Uterus (tissue), 4 donors: ENCODE data around the gene TRIM52. TPM values are rescaled to one million over a fixed set of nuclear protein-coding genes. Genes with fewer than 3 reads are reported as not detected.

Experiments used
- DNase-seq, 2 donors: peaks; one replicate each; pipeline ENCODE4 v3.0.0-alpha.2; 2019 to 2020
- H3K27ac ChIP-seq, 2 donors: fragments of 200-600 bp; sonication (generic); 1 replicate in 1 of 2; 2 replicates in 1 of 2; pipeline ENCODE4 v1.5.1; 2016 to 2018
- H3K27me3 ChIP-seq, 2 donors: fragments of 200-600 bp; sonication (generic); one replicate each; pipeline ENCODE4 v1.5.1; 2018 to 2019; ENCODE audit warnings: control low read depth in 1 of 2
- H3K36me3 ChIP-seq, 2 donors: fragments of 200-600 bp; sonication (generic); one replicate each; pipeline ENCODE4 v1.5.1; 2019; ENCODE audit warnings: control low read depth in 1 of 2
- H3K4me1 ChIP-seq, 2 donors: fragments of 200-600 bp; sonication (generic); one replicate each; pipeline ENCODE4 v1.5.1; 2018 to 2019; ENCODE audit warnings: control low read depth in 1 of 2
- H3K4me3 ChIP-seq, 2 donors: fragments of 200-600 bp; sonication (generic); 1 replicate in 1 of 2; 2 replicates in 1 of 2; pipeline ENCODE4 v1.5.1; 2018 to 2019; ENCODE audit warnings: mild to moderate bottlenecking in 1 of 2
- H3K9me3 ChIP-seq, 2 donors: fragments of 200-600 bp; sonication (generic); one replicate each; pipeline ENCODE4 v1.5.1; 2019; ENCODE audit warnings: control low read depth in 1 of 2
- POLR2A ChIP-seq, 2 donors: fragments of 450-650 bp; IDR thresholded peaks; one replicate each; pipeline ENCODE4 v1.6.1; 2016; ENCODE audit warnings: antibody characterized with exemption in 2 of 2, mild to moderate bottlenecking in 1 of 2, moderate library complexity in 1 of 2
- intact Hi-C: fragments of 100-400 bp; cut with DNase I; formaldehyde crosslinking; loops from one replicate; pipeline ENCODE4 v1.15.1; 2023; ENCODE audit warnings: low total_unique reads
- total RNA-seq, 4 donors: library from RNA; depleted of rRNA in 3 of 4; stranded (reverse); fragments of >200 nt in 3 of 4; gene quantifications; one replicate each; pipeline versions ENCODE4 v1.1.0 to v1.2.4, GENCODE V29; 2014 to 2023
- TF ChIP-seq, protein P1 (sequence below), 4 experiments: fragments of 200-600 bp in 2 of 4; fragments of 450-650 bp in 2 of 4; sonication (generic) in 2 of 4; IDR thresholded peaks; one replicate each; pipeline ENCODE4 v1.5.1; 2016 to 2019; ENCODE audit warnings: antibody characterized with exemption in 4 of 4, mild to moderate bottlenecking in 2 of 4, moderate library complexity in 1 of 4
- donor health status: DM: yes; HTN: yes; CAD: no.

The TRIM52 gene
- total RNA-seq, 4 donors from 2014 or later, result 1.2 to 22.1 (median 13.9) TPM

DNA sequence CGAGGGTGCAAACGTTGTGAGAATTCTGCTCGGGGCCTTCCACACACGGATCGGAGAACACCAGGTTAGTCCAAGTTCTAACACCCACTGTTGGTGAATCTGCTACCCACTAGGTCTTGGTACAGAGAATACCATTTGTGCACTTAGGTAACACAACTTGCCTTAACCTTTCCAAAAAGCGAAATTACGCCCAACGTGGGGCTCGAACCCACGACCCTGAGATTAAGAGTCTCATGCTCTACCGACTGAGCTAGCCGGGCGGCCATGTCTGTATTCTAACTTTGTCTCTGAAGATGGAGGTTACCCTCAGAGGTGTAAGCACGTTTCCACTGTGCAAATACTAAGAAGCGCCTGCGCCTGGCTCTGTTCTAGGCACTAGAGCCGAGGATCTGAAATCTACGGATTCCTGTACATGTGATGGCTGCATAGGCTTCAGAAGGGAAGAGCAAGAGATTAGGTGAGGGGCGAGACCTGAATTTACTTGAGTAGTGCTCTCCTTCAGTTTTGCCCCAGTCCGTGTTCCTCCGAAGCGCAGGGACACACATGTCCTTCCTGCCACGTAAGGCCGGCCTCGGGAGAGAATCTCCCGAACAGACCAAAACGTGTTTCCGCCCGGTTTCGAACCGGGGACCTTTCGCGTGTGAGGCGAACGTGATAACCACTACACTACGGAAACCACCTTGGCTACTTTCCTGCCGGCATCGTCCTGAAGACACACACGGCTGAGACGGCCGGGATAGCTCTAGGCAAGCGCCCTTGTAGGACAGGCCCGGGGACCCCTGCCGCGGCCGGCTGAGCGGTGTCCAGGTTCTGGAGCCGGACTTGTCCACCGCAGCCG is 38.9 kb downstream of the TRIM52 start:
- intact Hi-C loops, result no loop called here
- Histone ChIP-seq H3K4me3 (peak overlapping the region; percentile 76 to 82), H3K27me3 (no peaks in the 10 kb centered on the region), H3K27ac (peak overlapping the region; percentile 95 to 98), H3K36me3 (no peaks in the 10 kb centered on the region), H3K9me3 (no peaks in the 10 kb centered on the region), H3K4me1 (peaks cover 0 to 5% of the 10 kb centered on the region in 2 donors)
- peak in 1 of 2 donors; percentile 21 for TF ChIP-seq POLR2A (IDR thresholded peaks at IDR 0.05)
- TF ChIP-seq, protein P1, sequence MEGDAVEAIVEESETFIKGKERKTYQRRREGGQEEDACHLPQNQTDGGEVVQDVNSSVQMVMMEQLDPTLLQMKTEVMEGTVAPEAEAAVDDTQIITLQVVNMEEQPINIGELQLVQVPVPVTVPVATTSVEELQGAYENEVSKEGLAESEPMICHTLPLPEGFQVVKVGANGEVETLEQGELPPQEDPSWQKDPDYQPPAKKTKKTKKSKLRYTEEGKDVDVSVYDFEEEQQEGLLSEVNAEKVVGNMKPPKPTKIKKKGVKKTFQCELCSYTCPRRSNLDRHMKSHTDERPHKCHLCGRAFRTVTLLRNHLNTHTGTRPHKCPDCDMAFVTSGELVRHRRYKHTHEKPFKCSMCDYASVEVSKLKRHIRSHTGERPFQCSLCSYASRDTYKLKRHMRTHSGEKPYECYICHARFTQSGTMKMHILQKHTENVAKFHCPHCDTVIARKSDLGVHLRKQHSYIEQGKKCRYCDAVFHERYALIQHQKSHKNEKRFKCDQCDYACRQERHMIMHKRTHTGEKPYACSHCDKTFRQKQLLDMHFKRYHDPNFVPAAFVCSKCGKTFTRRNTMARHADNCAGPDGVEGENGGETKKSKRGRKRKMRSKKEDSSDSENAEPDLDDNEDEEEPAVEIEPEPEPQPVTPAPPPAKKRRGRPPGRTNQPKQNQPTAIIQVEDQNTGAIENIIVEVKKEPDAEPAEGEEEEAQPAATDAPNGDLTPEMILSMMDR (IDR thresholded peaks at IDR 0.05), result peak in 1 of 4 experiments; percentile 2
- peak; percentile 96 to 98 for DNase-seq

- H3K9me3 ChIP-seq, result no peaks in the 10 kb centered on the region
- intact Hi-C loops, result no loop called here
- no peaks in the 10 kb centered on the region for H3K27me3 ChIP-seq
- peak overlapping the region in 1 of 2 donors; percentile 76 for H3K4me3 ChIP-seq
- peak overlapping the region; percentile 95 to 98 for H3K27ac ChIP-seq
- H3K36me3 ChIP-seq, result no peaks in the 10 kb centered on the region
- H3K4me1 ChIP-seq, result peaks cover 0 to 5% of the 10 kb centered on the region in 2 donors
- no peak for DNase-seq
- TF ChIP-seq POLR2A (IDR thresholded peaks at IDR 0.05), result no peak
- TF ChIP-seq, protein P1 (IDR thresholded peaks at IDR 0.05), result no peak
Measured at GRCh38 chr5:181221105-181221791, 39.7 kb downstream of the TRIM52 start.

DNA sequence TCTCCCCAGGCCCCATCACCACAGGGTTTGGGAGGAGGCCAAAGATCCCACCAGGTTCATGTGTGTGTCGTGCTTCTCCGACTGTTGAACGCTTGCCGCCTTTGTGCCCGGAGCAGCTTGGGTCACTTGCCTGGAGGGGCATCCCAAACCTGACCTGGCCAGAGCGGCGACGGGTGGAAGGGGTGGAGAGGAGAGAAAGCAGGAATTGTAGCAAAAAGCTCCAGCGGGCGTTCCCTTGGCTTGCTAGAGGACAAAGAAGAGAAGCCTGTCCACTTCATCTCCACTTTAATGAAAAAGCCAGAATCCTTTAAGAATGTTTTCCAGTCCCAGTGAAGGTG is 40.8 kb downstream of the TRIM52 start:
- TF ChIP-seq, protein P1 (IDR thresholded peaks at IDR 0.05), result no peak
- no peak for TF ChIP-seq POLR2A (IDR thresholded peaks at IDR 0.05)
- Histone ChIP-seq H3K27ac (no peak overlapping the region), H3K27me3 (no peaks in the 10 kb centered on the region), H3K9me3 (no peaks in the 10 kb centered on the region), H3K4me3 (no peak overlapping the region), H3K4me1 (peaks cover 0 to 5% of the 10 kb centered on the region in 2 donors), H3K36me3 (no peaks in the 10 kb centered on the region)
- intact Hi-C loops, result no loop called here
- DNase-seq, result no peak

DNA sequence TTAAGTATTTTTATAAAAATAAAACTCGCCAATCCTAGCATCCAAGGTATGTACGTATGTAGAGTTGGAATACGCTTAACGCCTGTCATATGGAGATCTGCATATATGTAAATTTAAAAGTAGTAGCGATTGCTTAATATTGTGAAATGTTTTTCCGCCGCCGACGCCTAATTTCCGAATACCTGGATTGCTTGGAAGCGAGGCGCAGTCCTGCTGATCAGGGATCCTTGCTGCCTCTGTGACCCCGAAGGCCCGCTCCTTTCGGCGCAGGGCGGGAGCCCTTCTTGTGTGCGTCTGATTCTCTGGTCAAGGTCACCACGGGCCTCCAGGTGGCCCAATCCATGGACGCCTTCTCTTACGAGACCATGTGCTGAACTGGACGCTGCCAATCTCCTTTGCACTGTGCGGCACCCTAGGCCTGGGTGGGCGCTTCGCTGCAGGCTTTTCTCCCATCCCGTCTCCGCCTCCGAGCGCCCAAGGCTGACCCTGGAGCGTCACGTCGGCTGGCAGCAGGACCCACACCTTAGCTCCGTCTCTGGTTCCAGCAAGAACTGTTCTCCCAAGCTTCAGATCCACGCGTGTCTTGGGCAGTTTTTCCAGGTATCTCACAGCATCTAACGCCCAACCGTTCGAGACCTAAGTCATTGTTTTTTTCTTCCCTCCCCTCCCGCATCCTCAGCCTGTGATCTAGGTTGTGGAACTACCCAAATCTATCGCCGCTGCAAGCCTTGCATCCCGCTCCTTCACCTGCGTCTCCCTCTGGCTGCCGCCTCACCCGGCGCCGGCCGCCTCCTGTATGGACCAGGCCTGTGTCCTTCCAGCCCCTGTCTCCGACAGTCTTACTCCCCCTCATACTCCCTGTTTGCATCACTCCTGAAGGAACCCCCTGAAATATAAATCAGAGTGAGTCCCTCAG is 41.4 kb downstream of the TRIM52 start:
- no peaks in the 10 kb centered on the region for H3K4me1 ChIP-seq
- H3K27me3 ChIP-seq, result no peaks in the 10 kb centered on the region
- H3K4me3 ChIP-seq, result no peak overlapping the region
- no peak for TF ChIP-seq POLR2A (IDR thresholded peaks at IDR 0.05)
- TF ChIP-seq, protein P1 (IDR thresholded peaks at IDR 0.05), result no peak
- H3K36me3 ChIP-seq, result no peaks in the 10 kb centered on the region
- intact Hi-C loops, result no loop called here
- DNase-seq, result no peak
- no peaks in the 10 kb centered on the region for H3K9me3 ChIP-seq
- H3K27ac ChIP-seq, result no peak overlapping the region
